GM12878 (cell line): Measurements from ENCODE around the gene AKR1C1.
"Not testable (repeated sequence)": the region's sequence is repeated elsewhere in the genome, so short reads cannot be mapped to it uniquely, and the experiment has no call there.

Experiments used
- BHLHE40 ChIP-seq, 2 experiments: fragments of 450-650 bp in 1 of 2; IDR thresholded peaks; 2 replicates each; pipeline ENCODE4 v1.6.1; 2011 to 2017; ENCODE audit warnings: low read depth in 2 of 2, borderline replicate concordance in 1 of 2, improper control_type of control experiment in 1 of 2, low read length in 1 of 2, mild to moderate bottlenecking in 1 of 2
- MXI1 ChIP-seq: fragments of 150-350 bp; IDR thresholded peaks from 2 replicates; pipeline ENCODE4 v1.6.1; 2011; ENCODE audit warnings: low read depth, mild to moderate bottlenecking, inconsistent platforms, low read length, improper control_type of control experiment
- SMC3 ChIP-seq: IDR thresholded peaks from 2 replicates; pipeline ENCODE4 v1.6.1; 2011; ENCODE audit warnings: low read length, improper control_type of control experiment, borderline replicate concordance
- SP1 ChIP-seq: IDR thresholded peaks from one replicate; pipeline ENCODE4 v1.6.1; 2011; ENCODE audit warnings: low read depth, low read length
- TAF1 ChIP-seq: IDR thresholded peaks from 2 replicates; pipeline ENCODE4 v1.6.1; 2011; ENCODE audit warnings: mild to moderate bottlenecking, low read depth, low read length, borderline replicate concordance
- TF ChIP-seq, protein P1 (sequence below): IDR thresholded peaks from 2 replicates; pipeline ENCODE4 v1.6.1; 2012; ENCODE audit warnings: low read depth, low read length, improper control_type of control experiment

DNA sequence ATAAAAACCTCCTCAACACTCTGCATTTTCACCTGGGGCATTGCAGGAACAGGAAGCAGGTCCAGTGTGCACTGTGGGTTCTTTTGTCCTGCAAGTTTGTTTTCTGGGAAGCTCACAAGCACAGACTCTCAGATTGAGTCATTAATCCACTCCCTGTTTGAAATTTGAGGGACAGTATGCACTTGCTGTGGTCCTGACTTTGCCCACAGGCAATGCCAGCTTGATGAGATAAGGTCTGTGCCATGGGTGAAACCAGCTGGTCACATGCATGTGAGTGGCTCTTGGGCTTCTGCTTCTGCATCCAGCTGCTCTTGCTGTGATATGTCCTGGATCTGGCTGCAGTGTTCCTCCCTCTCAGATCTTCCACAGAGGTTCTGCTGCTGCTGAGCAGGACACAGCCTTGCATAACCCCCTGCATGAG, 62.3 kb downstream of the AKR1C1 start:
- not testable (repeated sequence) for TF ChIP-seq SP1; SMC3; TAF1; BHLHE40 (IDR thresholded peaks at IDR 0.05; ENCODE audit: borderline replicate concordance in 1 of 2, low read depth in 2 of 2, low read length in 1 of 2); MXI1
- TF ChIP-seq, protein P1, sequence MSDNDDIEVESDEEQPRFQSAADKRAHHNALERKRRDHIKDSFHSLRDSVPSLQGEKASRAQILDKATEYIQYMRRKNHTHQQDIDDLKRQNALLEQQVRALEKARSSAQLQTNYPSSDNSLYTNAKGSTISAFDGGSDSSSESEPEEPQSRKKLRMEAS = not testable (repeated sequence)
